GM18868 (cell line): Measurements from ENCODE around the gene KIR2DL3.

ENCODE experiments used
- ATAC-seq: cut with Tn5 transposase; IDR thresholded peaks from one replicate; pipeline ENCODE4 v1.9.1; 2021; ENCODE audit warnings: mild to moderate bottlenecking, moderate library complexity; ENCODE audit not compliant: unreplicated experiment

KIR2DL3 gene

GRCh38 chr19:54790711-54791110, 52.4 kb downstream of the KIR2DL3 start:
- no peak for ATAC-seq

GRCh38 chr19:54791476-54791875, 53.2 kb downstream of the KIR2DL3 start:
- no peak for ATAC-seq

- ATAC-seq: no peak
Observed at GRCh38 chr19:54792814-54793213, 54.5 kb downstream of the KIR2DL3 start.

- ATAC-seq: no peak
Observed at GRCh38 chr19:54795758-54796157, 57.4 kb downstream of the KIR2DL3 start.
